CD4-positive, alpha-beta T cell treated with Interferon gamma for 1 hour (primary cell): ENCODE measurements around the gene CEP68.
"Not testable (repeated sequence)": the region's sequence is repeated elsewhere in the genome, so short reads cannot be mapped to it uniquely, and the experiment has no call there.

Source experiments
- DNase-seq: peaks from one replicate; pipeline ENCODE4 v3.0.0-alpha.2; 2020

The CEP68 gene

GRCh38 chr2:65092791-65093190 is 36.6 kb downstream of the CEP68 start:
- DNase-seq = no peak

- DNase-seq = no peak
Observed at GRCh38 chr2:65093211-65093610, 37.0 kb downstream of the CEP68 start.

- no peak for DNase-seq
Observed at GRCh38 chr2:65096948-65097347, 40.7 kb downstream of the CEP68 start.

GRCh38 chr2:65097844-65098243 is 41.6 kb downstream of the CEP68 start:
- DNase-seq = no peak

- DNase-seq = no peak
Observed at GRCh38 chr2:65098741-65099140, 42.5 kb downstream of the CEP68 start.

- no peak for DNase-seq
Observed at GRCh38 chr2:65101071-65101470, 44.9 kb downstream of the CEP68 start.

GRCh38 chr2:65103013-65103715 is 46.9 kb downstream of the CEP68 start:
- no peak for DNase-seq

GRCh38 chr2:65107530-65107929 is 51.3 kb downstream of the CEP68 start:
- no peak for DNase-seq

- no peak for DNase-seq
Observed at GRCh38 chr2:65108780-65109179, 52.6 kb downstream of the CEP68 start.

- no peak for DNase-seq
Observed at GRCh38 chr2:65112633-65113032, 56.4 kb downstream of the CEP68 start.

GRCh38 chr2:65113229-65113628 is 57.0 kb downstream of the CEP68 start:
- DNase-seq = no peak

- DNase-seq = no peak
Observed at GRCh38 chr2:65113816-65114215, 57.6 kb downstream of the CEP68 start.

GRCh38 chr2:65114921-65115320 is 58.7 kb downstream of the CEP68 start:
- no peak for DNase-seq

- DNase-seq = no peak
Observed at GRCh38 chr2:65116645-65117044, 60.4 kb downstream of the CEP68 start.

- DNase-seq = no peak
Observed at GRCh38 chr2:65120990-65121693, 64.9 kb downstream of the CEP68 start.

GRCh38 chr2:65122313-65122712 is 66.1 kb downstream of the CEP68 start:
- DNase-seq = no peak

GRCh38 chr2:65125457-65125856 is 69.2 kb downstream of the CEP68 start:
- not testable (repeated sequence) for DNase-seq

- DNase-seq = no peak
Observed at GRCh38 chr2:65128297-65129190, 72.3 kb downstream of the CEP68 start.

GRCh38 chr2:65129286-65129825 is 73.1 kb downstream of the CEP68 start:
- DNase-seq = no peak

- peak; percentile 100 for DNase-seq
Observed at GRCh38 chr2:65129826-65130663, 73.8 kb downstream of the CEP68 start, which contains the start of gene RAB1A. RAB1A (minus strand) TSS chr2:65130106; CDS start chr2:65129915, 191 bp downstream.

GRCh38 chr2:65130664-65131175 is 74.5 kb downstream of the CEP68 start:
- no peak for DNase-seq

- not testable (repeated sequence) for DNase-seq
Observed at GRCh38 chr2:65132930-65133329, 76.7 kb downstream of the CEP68 start.
